ENCODE data around the gene VMP1. TPM values are rescaled to one million over a fixed set of nuclear protein-coding genes. Genes with fewer than 3 reads are reported as not detected.

VMP1 gene
- total RNA-seq, 1 experiment from 2014 or later: 83.1 TPM

GRCh38 chr17:59771093-59771492 lies 63.6 kb downstream of the VMP1 start:
- Histone ChIP-seq H3K27ac (ENCODE audit: insufficient read length, low read depth, low read length) (no peak overlapping the region), H2BK15ac (ENCODE audit: low read depth, low read length) (no peak overlapping the region), H3K23ac (ENCODE audit: insufficient read length, low read depth, low read length) (no peak overlapping the region), H3K14ac (ENCODE audit: insufficient read depth, low read length) (no peak overlapping the region), H2BK5ac (ENCODE audit: insufficient read length, low read length) (no peak overlapping the region), H3K4me2 (ENCODE audit: insufficient read depth, insufficient read length, low read length) (no peak overlapping the region), H3K79me1 (ENCODE audit: insufficient read depth, low read depth, low read length, poor library complexity, severe bottlenecking) (no peaks in the 10 kb centered on the region), H2BK20ac (ENCODE audit: low read depth, low read length, poor library complexity, severe bottlenecking) (no peak overlapping the region), H3T11ph (ENCODE audit: low read length) (no peak overlapping the region), H3K56ac (ENCODE audit: insufficient read length, low read depth, low read length) (no peak overlapping the region), H2AFZ (ENCODE audit: low read length) (no peak overlapping the region), H3K4me1 (ENCODE audit: insufficient read depth, low read length) (no peaks in the 10 kb centered on the region), H3K4ac (ENCODE audit: low read depth, low read length) (no peak overlapping the region), H2AK5ac (ENCODE audit: insufficient read length, low read length) (no peak overlapping the region), H3K9ac (ENCODE audit: extremely low read depth, insufficient read length, low read length) (no peak overlapping the region), H3K23me2 (ENCODE audit: insufficient read length, low read depth, low read length, poor library complexity, severe bottlenecking) (no peaks in the 10 kb centered on the region), H2BK120ac (ENCODE audit: low read depth, low read length, poor library complexity, severe bottlenecking) (no peak overlapping the region), H3K27me3 (ENCODE audit: insufficient read depth, low read length) (no peaks in the 10 kb centered on the region), H2BK12ac (ENCODE audit: insufficient read length, low read depth, low read length) (no peak overlapping the region), H3K9me3 (ENCODE audit: control insufficient read depth, low read depth, low read length) (no peaks in the 10 kb centered on the region), H4K91ac (ENCODE audit: insufficient read length, low read depth, low read length) (no peak overlapping the region), H3K79me2 (ENCODE audit: insufficient read depth, low read length) (no peaks in the 10 kb centered on the region), H4K5ac (ENCODE audit: insufficient read length, low read depth, low read length) (no peak overlapping the region), H4K8ac (replicated peaks; ENCODE audit: insufficient read length, low read depth, low read length) (no peak overlapping the region), H3K18ac (ENCODE audit: insufficient read length, low read depth, low read length) (no peak overlapping the region), H4K20me1 (ENCODE audit: control insufficient read depth, insufficient read depth, insufficient read length) (no peaks in the 10 kb centered on the region)
- H3K36me3 Mint-ChIP-seq (ENCODE audit: insufficient read depth in 1 of 3, low read depth in 3 of 3): peaks cover 7 to 26% (median 10%) of the 10 kb centered on the region in 3 experiments; a peak in 5 of 7 replicates
- H3K27ac Mint-ChIP-seq: no peak overlapping the region
- peaks cover 3 to 7% of the 10 kb centered on the region in 2 experiments; a peak in 3 of 4 replicates for H3K4me1 Mint-ChIP-seq
- WGBS (ENCODE audit: extremely low coverage, insufficient read length, low lambda C conversion rate): no CpG with 5 or more reads among the region's 2 CpGs
- no peaks in the 10 kb centered on the region for H3K9me3 Mint-ChIP-seq
- DNase-seq: no peak
- TF ChIP-seq, protein P1, sequence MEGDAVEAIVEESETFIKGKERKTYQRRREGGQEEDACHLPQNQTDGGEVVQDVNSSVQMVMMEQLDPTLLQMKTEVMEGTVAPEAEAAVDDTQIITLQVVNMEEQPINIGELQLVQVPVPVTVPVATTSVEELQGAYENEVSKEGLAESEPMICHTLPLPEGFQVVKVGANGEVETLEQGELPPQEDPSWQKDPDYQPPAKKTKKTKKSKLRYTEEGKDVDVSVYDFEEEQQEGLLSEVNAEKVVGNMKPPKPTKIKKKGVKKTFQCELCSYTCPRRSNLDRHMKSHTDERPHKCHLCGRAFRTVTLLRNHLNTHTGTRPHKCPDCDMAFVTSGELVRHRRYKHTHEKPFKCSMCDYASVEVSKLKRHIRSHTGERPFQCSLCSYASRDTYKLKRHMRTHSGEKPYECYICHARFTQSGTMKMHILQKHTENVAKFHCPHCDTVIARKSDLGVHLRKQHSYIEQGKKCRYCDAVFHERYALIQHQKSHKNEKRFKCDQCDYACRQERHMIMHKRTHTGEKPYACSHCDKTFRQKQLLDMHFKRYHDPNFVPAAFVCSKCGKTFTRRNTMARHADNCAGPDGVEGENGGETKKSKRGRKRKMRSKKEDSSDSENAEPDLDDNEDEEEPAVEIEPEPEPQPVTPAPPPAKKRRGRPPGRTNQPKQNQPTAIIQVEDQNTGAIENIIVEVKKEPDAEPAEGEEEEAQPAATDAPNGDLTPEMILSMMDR (conservative IDR thresholded peaks at IDR 0.05): no peak
- no peak overlapping the region for H3K4me3 Mint-ChIP-seq
- H3K27me3 Mint-ChIP-seq (ENCODE audit: low read depth): no peaks in the 10 kb centered on the region

All from H9 (cell line).